Keratinocyte (primary cell): ENCODE results near the gene PSMB10. TPM values are rescaled to one million over a fixed set of nuclear protein-coding genes. Genes with fewer than 3 reads are reported as not detected.

ENCODE experiments used
- DNase-seq: peaks from one replicate; pipeline ENCODE4 v3.0.0-alpha.2; 2011; ENCODE audit warnings: low read depth, missing footprints, low spot score
- FAIRE-seq: peaks from 2 replicates; lab custom pipeline; 2011; peaks lifted over from hg19 to GRCh38; lab: Jason Lieb, UNC
- H2AFZ ChIP-seq: 2 replicates; pipeline ENCODE4 v1.6.0; 2012; ENCODE audit warnings: low read length, control low read depth, inconsistent platforms; ENCODE audit not compliant: control insufficient read depth
- H3K27ac ChIP-seq: 2 replicates; pipeline ENCODE4 v1.5.1; 2011; ENCODE audit warnings: low read length; ENCODE audit not compliant: control insufficient read depth, insufficient read depth
- H3K27me3 ChIP-seq: 3 replicates; pipeline ENCODE4 v1.6.0; 2011; ENCODE audit warnings: low read length; ENCODE audit not compliant: control insufficient read depth, insufficient read depth; ENCODE audit errors: extremely low read depth
- H3K36me3 ChIP-seq, 2 experiments: 2 replicates in 1 of 2; 3 replicates in 1 of 2; pipeline ENCODE4 v1.5.1; 2011; ENCODE audit warnings: low read length in 2 of 2, mild to moderate bottlenecking in 1 of 2; ENCODE audit not compliant: control insufficient read depth in 2 of 2, insufficient read depth in 2 of 2; ENCODE audit errors: extremely low read depth in 1 of 2
- H3K4me1 ChIP-seq: 3 replicates; pipeline ENCODE4 v1.5.1; 2011; ENCODE audit warnings: low read length; ENCODE audit not compliant: control insufficient read depth, insufficient read depth; ENCODE audit errors: extremely low read depth
- H3K4me2 ChIP-seq: 3 replicates; pipeline ENCODE4 v1.6.0; 2011; ENCODE audit warnings: low read depth, low read length; ENCODE audit not compliant: control insufficient read depth, insufficient read depth; ENCODE audit errors: extremely low read depth
- H3K4me3 ChIP-seq, 3 experiments: fragments of 200-600 bp in 1 of 3; sonication (generic) in 1 of 3; 2 replicates in 2 of 3; 3 replicates in 1 of 3; pipeline ENCODE4 v1.5.1; 2011 to 2016; ENCODE audit warnings: low read length in 3 of 3, mild to moderate bottlenecking in 3 of 3, control low read depth in 2 of 3, inconsistent platforms in 1 of 3, low read depth in 1 of 3, mixed read lengths in 1 of 3, mixed run types in 1 of 3, moderate library complexity in 1 of 3; ENCODE audit not compliant: control insufficient read depth in 2 of 3, insufficient read depth in 2 of 3; ENCODE audit errors: extremely low read depth in 1 of 3
- H3K79me2 ChIP-seq: 2 replicates; pipeline ENCODE4 v1.6.0; 2012; ENCODE audit warnings: low read length; ENCODE audit not compliant: control insufficient read depth, insufficient read depth
- H3K9ac ChIP-seq: 3 replicates; pipeline ENCODE4 v1.6.0; 2011; ENCODE audit warnings: low read length; ENCODE audit not compliant: control insufficient read depth, insufficient read depth; ENCODE audit errors: extremely low read depth
- H3K9me1 ChIP-seq: 3 replicates; pipeline ENCODE4 v1.6.0; 2011; ENCODE audit warnings: low read length; ENCODE audit not compliant: control insufficient read depth, insufficient read depth; ENCODE audit errors: extremely low read depth
- H3K9me3 ChIP-seq: 2 replicates; pipeline ENCODE4 v1.5.1; 2012; ENCODE audit warnings: low read depth, low read length; ENCODE audit not compliant: control insufficient read depth
- H4K20me1 ChIP-seq: 3 replicates; pipeline ENCODE4 v1.6.0; 2011; ENCODE audit warnings: low read length; ENCODE audit not compliant: control insufficient read depth, insufficient read depth; ENCODE audit errors: extremely low read depth
- CTCF ChIP-seq, 3 experiments: IDR thresholded peaks in 1 of 3; conservative IDR thresholded peaks in 1 of 3; optimal IDR thresholded peaks in 1 of 3; 2 replicates in 2 of 3; 3 replicates in 1 of 3; pipeline versions ENCODE3 to v1.5.1; 2011; ENCODE audit warnings: low read length in 3 of 3, mild to moderate bottlenecking in 3 of 3, moderate library complexity in 2 of 3, control low read depth in 1 of 3, inconsistent platforms in 1 of 3; ENCODE audit not compliant: insufficient read depth in 2 of 3; ENCODE audit errors: extremely low read depth in 1 of 3
- EZH2 ChIP-seq: IDR thresholded peaks from one replicate; pipeline ENCODE4 v1.6.1; 2012; ENCODE audit warnings: inconsistent platforms, mild to moderate bottlenecking, low read length, moderate library complexity
- dilution Hi-C: fragments of 300-500 bp; cut with MboI; formaldehyde crosslinking; loops from one replicate; pipeline ENCODE4 v1.7.0; 2020; ENCODE audit warnings: low sequenced_read_pairs; ENCODE audit not compliant: extremely low pct_ligation_motif_present
- polyA plus RNA-seq, 5 experiments: library from polyadenylated mRNA; depleted of rRNA in 3 of 5; stranded (reverse) in 3 of 5; stranded (forward) in 1 of 5; unstranded in 1 of 5; fragments of >200 nt; gene quantifications; 1 replicate in 1 of 5; 2 replicates in 3 of 5; 3 replicates in 1 of 5; pipeline versions ENCODE4 v1.2.1 to v1.2.3, GENCODE V29; 2011 to 2012; ENCODE audit warnings: missing spikeins in 2 of 5, low read depth in 1 of 5, low replicate concordance in 1 of 5

PSMB10 gene
- polyA plus RNA-seq, 1 donor (not counting 4 experiments of a cell fraction or from before 2014, with no cell fraction given) = 11.1 TPM

DNA sequence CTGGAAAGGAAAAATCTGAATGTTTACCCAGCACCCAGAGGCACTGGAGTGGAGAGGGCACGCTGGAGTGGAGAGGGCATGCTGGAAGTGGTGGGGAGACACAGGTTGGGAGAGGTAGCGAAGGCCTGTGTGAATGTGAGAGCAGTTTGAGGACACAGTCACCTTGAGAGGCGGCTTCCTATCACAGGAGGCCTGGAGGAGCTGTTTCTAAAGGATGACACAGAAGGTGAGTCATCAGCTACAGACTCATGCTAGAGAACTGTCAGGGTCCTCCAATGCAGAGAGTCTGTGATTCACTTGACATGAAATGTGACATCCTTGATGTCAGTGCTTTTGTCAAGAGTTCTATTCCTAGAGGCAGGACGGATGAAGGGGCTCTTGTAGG is 18.8 kb downstream of the PSMB10 start:
- dilution Hi-C loops = no loop called here
- Histone ChIP-seq H3K9ac (no peak overlapping the region), H2AFZ (no peak overlapping the region), H3K9me3 (no peaks in the 10 kb centered on the region), H3K4me3 (no peak overlapping the region), H3K27ac (peak overlapping the region; percentile 10), H3K36me3 (peaks cover 4 to 8% of the 10 kb centered on the region in 2 experiments), H4K20me1 (peaks cover 17% of the 10 kb centered on the region), H3K79me2 (peaks cover 6% of the 10 kb centered on the region), H3K4me2 (peak overlapping the region; percentile 3), H3K9me1 (peaks cover 11% of the 10 kb centered on the region), H3K4me1 (peaks cover 32% of the 10 kb centered on the region), H3K27me3 (no peaks in the 10 kb centered on the region)
- TF ChIP-seq EZH2 (no peak), CTCF (optimal IDR thresholded peaks at IDR 0.05 in 1 of 3, IDR thresholded peaks at IDR 0.05 in 1 of 3, conservative IDR thresholded peaks at IDR 0.05 in 1 of 3; ENCODE audit: extremely low read depth in 1 of 3, insufficient read depth in 2 of 3, low read length in 3 of 3) (no peak)
- FAIRE-seq (peak; percentile 100), DNase-seq (peak; percentile 68)

- DNase-seq (no peak), FAIRE-seq (no peak)
- Histone ChIP-seq H4K20me1 (peaks cover 17% of the 10 kb centered on the region), H3K27me3 (no peaks in the 10 kb centered on the region), H3K4me1 (peaks cover 27% of the 10 kb centered on the region), H2AFZ (no peak overlapping the region), H3K36me3 (peaks cover 4 to 8% of the 10 kb centered on the region in 2 experiments), H3K27ac (peak overlapping the region; percentile 10), H3K9ac (no peak overlapping the region), H3K9me3 (no peaks in the 10 kb centered on the region), H3K4me2 (peak overlapping the region; percentile 3), H3K9me1 (peaks cover 11% of the 10 kb centered on the region), H3K4me3 (no peak overlapping the region), H3K79me2 (peaks cover 6% of the 10 kb centered on the region)
- dilution Hi-C loops = no loop called here
- TF ChIP-seq EZH2 (no peak), CTCF (optimal IDR thresholded peaks at IDR 0.05 in 1 of 3, IDR thresholded peaks at IDR 0.05 in 1 of 3, conservative IDR thresholded peaks at IDR 0.05 in 1 of 3; ENCODE audit: extremely low read depth in 1 of 3, insufficient read depth in 2 of 3, low read length in 3 of 3) (no peak)
Measured at GRCh38 chr16:67917140-67917851, 19.4 kb downstream of the PSMB10 start.
